Hippocampal formation (tissue), 2 donors: ENCODE results near the gene SEZ6L2.
A peak's percentile ranks its signal among the peaks of the same experiment; 100 is the strongest.
"Not testable (repeated sequence)": the region's sequence is repeated elsewhere in the genome, so short reads cannot be mapped to it uniquely, and the experiment has no call there.

Experiments
- DNase-seq, 2 donors: peaks; one replicate each; lab custom pipeline; 2025; lab: John Stamatoyannopoulos, UW

The SEZ6L2 gene

DNA sequence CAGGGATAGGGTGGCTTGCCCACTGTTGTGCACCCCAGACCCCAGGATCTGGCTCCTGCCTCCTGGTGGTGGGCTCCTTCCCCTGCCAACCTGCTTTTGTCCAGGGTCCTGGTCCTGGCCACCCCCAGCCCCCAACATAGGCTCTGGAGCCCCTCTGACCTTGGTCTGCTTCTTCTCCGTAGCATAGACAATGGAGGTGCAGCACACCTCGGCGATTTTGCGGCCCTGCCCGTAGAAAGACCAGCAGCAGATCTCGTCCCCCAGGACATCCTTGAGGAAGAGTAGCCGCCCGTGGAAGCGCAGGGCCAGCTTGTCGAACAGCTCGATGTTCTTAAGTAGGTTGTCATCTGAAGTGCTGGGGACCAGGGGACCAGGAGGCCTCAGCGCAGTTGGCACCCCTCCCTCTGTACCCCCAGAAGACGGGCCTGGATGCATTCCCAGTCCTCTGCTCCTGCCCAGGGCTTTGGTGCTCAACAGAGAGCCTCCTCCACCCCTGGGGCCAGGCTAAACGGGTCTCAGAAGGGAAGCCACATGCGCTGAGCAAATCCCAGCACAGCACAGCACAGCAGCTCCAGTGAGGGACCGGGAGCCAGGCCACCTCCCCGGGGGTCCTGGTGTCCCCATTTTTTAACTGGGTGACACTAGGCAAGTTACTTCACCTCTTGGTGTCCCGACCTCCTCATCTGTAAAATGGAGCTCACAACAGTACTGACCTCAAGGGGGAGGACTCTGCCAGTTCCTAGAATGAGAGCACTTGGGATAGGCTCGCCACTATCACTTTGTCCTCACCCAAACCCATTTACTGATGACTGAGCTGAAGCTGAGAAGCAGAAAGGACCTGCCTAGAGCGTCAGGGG, 11.7 kb upstream of the SEZ6L2 start:
- no peak for DNase-seq

GRCh38 chr16:29909851-29910250, 10.5 kb upstream of the SEZ6L2 start:
- not testable (repeated sequence) for DNase-seq

DNA sequence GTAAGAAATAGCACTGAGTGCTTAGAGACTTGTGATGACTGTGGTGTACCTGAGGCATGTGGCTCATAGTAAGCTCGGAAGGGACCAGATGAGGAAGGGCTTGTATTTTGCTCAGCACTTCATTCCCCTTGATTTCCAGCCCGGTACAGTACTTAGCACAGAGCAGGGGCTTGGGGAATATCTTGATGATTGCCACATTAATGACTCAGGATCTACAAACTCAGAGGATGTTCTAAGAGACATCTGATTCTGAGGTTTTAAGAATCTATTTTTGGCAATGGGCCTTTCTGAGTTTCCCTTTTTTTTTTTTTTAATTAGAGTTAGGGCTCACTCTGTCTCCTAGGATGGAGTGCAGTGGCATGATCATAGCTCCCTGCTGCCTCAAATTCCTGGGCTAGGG, 10.0 kb upstream of the SEZ6L2 start:
- DNase-seq = no peak

- no peak for DNase-seq
Observed at GRCh38 chr16:29908719-29909220, 9.4 kb upstream of the SEZ6L2 start.

GRCh38 chr16:29907973-29908372, 8.6 kb upstream of the SEZ6L2 start:
- DNase-seq = no peak

DNA sequence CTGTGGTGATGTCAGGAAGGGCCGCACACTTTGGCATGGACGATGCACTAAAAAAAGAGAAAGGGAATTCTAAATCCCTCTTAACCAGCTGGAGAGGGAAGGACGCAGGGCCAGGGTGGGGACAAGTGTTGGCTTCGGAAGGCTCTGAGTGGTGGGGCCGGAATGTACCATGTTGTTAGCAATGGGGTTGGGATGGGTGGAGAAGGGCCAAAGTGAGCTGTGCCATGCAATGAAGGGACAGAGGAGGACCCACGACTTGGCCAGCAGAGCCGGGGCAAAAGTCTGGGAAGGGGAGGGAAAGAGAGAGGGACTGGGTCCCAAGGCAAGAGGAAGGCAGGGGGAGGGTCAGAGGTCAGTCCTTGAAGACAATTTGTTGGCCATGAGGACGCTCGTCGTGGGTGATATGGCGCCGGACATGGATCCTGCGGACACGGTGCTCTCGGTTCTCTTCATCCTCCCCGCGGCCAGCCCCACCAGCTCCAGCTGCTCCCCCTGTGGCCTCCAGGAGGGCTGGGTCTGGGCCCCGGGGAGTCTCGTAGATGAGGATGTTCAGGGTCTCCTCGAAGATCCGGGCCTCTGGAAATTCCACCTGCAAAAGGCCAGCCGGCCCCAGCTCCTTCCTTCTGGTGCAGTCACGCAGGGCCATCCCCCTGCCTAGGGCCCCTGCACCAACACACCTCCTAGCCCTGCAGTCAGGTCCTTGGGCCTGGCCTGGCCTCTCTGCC, 7.3 kb upstream of the SEZ6L2 start:
- no peak for DNase-seq

DNA sequence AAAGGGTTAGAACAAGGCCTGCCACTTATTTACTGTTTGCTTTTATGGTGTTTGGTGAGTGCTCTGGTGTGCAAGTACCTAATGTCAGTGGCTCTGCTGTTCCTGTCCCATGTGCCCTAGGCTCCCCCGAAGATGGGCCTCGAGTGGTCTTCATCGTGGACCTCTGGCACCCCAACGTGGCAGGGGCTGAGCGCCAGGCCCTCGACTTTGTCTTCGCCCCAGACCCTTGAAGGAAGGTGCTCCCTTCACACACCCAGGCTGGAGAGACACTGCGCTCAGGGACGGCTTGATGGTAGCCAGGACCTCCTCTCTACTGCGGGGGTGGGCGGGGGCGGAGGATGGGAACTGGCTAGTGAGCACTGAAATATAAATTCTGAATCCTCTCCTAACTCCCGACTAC, 6.3 kb upstream of the SEZ6L2 start:
- no peak for DNase-seq

GRCh38 chr16:29904947-29905346, 5.6 kb upstream of the SEZ6L2 start:
- no peak for DNase-seq

- DNase-seq = no peak
Observed at GRCh38 chr16:29903590-29903989, 4.2 kb upstream of the SEZ6L2 start.

DNA sequence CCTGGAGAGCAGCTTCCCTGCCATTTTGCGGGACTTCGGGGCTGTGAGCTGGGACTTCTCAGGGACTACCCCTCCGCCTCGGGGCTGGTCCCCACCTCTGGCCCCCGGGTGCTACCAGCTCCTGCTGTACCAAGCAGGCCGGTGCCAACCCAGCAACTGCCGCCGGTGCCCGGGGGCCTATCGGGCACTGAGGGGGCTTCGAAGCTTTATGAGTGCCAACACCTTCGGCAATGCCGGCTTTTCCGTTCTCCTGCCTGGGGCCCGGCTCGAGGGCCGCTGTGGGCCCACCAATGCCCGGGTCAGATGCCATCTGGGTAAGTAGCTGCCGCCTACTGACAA, 2.2 kb upstream of the SEZ6L2 start:
- DNase-seq = no peak

- DNase-seq = no peak
Observed at GRCh38 chr16:29900888-29901606, 1.7 kb upstream of the SEZ6L2 start.

DNA sequence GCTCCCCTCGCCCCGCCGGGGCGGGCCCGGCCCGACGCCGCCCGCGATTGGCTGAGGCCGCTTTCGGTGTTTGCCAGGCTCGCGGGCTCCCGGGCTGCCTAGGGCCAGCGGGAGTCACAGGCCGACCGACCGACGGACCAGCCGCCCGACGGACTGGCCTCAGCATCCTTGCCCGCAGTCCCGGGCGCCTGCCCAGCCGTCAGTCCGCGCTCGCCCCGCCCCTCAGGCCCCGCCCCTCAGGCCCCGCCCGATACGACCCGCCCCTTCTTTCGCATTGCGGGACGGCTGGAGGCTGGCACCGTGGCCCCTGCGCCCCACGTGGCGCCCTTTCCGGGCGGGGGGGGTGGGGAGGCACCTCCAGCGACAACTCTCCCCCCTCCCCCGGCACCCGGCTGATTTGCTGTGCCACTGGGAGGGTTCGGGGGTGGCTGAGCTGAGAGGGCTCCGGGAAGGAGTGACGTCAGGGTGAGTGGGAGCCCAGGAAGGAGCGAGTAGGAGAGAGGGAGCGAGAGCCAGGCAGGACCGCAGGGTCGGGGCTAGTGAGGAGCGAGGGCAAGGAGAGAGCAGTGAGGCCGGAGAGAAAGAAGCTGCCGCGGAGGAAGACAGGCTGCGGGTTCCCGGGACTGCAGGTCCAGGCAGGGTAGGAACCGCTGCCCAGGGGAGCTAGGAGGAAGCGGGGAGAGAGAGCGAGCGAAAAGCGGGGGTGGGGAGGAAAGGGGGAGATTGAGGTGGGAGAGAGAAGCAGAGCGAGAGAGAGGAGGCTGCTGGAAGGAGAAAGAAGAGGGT, 945 bp upstream of the SEZ6L2 start, which contains the start of gene ASPHD1:
TSS of gene ASPHD1 (plus strand) at position 387 of the 786 bp plus-strand sequence. CDS start 484 bp downstream, outside the sequence.
- peak; percentile 71 to 87 for DNase-seq

- no peak for DNase-seq
Observed at GRCh38 chr16:29898804-29899515, 390 bp downstream of the SEZ6L2 start.

- DNase-seq = no peak
Observed at GRCh38 chr16:29898135-29898803, 1.1 kb downstream of the SEZ6L2 start.

- DNase-seq = no peak
Observed at GRCh38 chr16:29897333-29897732, 2.0 kb downstream of the SEZ6L2 start.

GRCh38 chr16:29896841-29897240, 2.5 kb downstream of the SEZ6L2 start:
- DNase-seq = no peak

- no peak for DNase-seq
Observed at GRCh38 chr16:29894352-29894751, 5.0 kb downstream of the SEZ6L2 start.

DNA sequence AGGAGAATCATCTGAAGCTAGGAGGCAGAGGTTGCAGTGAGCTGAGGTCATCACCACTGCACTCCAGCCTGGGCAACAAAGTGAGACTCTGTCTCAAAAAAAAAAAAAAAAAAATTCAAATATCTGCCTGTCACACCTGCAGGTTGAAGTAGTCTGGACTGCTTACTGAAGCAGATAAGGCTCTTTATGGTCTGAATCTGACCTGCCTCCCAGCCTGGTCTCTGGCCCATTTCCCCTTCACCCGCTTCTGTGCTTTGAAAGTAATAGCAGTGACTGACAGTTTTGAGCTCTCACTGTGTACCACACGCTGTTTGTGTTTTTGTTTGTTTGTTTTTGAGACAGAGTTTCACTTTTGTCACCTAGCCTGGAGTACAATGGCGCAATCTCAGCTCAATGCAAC, 5.8 kb downstream of the SEZ6L2 start:
- no peak for DNase-seq

DNA sequence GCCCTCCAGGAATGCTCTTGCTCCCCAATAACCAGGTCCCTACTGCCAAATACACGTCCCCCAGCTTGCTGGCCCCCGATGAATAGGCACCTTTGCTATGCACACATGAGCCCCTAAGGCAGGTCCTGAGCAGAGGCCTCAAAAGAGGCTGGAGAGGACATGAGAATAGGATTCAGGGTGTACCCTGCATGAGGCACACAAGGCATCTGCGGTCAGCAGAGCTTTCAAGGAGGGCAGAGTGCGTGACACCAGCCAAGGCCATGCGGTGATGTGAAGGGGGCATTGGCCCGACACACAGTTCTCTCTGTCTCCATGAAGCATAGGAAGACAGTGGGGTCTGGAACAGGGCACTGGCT, 6.9 kb downstream of the SEZ6L2 start:
- no peak for DNase-seq
